Measurements from ENCODE around the gene SLC38A3. TPM values are rescaled to one million over a fixed set of nuclear protein-coding genes. Genes with fewer than 3 reads are reported as not detected.
A peak's percentile ranks its signal among the peaks of the same experiment; 100 is the strongest.

The SLC38A3 gene
- total RNA-seq, 1 experiment from 2014 or later = 6.0 TPM

DNA sequence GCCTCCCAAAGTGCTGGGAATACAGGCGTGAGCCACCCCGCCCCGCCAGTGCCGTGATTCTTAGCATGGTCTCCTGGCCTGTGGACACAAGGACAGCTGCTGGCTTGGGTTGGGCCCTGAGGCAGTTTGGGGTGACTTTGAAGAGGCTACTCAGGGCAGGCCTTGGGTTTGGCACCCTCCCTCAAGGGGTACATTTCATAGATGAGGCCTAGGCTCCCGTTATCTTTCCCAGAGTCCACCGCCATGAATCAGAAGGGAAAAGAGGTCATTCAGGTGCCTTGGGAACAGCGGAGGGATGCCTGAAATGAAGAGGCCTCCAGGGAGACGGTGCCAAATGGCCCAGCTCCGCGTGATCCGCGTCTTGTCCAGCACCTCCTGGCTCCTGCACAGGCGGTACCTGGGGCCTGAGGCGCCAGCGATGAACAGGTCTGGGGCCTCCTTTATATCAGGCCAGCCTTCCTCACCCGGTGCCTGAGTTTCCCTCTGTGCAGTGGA, 40.2 kb downstream of the SLC38A3 start:
- H3K36me3 ChIP-seq (ENCODE audit: control insufficient read depth, insufficient read depth, low read length) = no peaks in the 10 kb centered on the region
- no TSS peak for BruUV-seq (replicated peaks)
- H3K27ac ChIP-seq (ENCODE audit: low read length) = peak overlapping the region; percentile 88
- no peaks in the 10 kb centered on the region for H3K27me3 ChIP-seq (ENCODE audit: control insufficient read depth, insufficient read depth, low read length)
- intact Hi-C loops (cut with micrococcal nuclease; ENCODE audit: unreplicated experiment) = no loop called here
- in situ Hi-C loops (cut with HindIII; ENCODE audit: low pct_unique_long_range_greater_than_20kb, low sequenced_read_pairs) = no loop called here
- ATAC-seq (peak; percentile 45), DNase-seq (ENCODE audit: low read depth, low spot score) (no peak)
- ChIA-PET CTCF (interaction anchor here (0.7 kb wide), 1 partner anchor 125 kb away, joined by 3 read pairs; no protein-coding TSS in a partner anchor), POLR2A (interaction anchor here (0.7 kb wide), 1 partner anchor 26 kb away, joined by 5 read pairs; no protein-coding TSS in a partner anchor)
- H3K4me3 ChIP-seq (ENCODE audit: low read depth in 2 of 2, low read length in 2 of 2) = peak overlapping the region in 1 of 2 experiments; percentile 52; a peak in 2 of 4 replicates
- H3K4me1 ChIP-seq (ENCODE audit: control insufficient read depth, insufficient read depth, low read length) = peaks cover 53% of the 10 kb centered on the region
- H3K9me3 ChIP-seq (ENCODE audit: control insufficient read depth, insufficient read depth, low read depth, low read length) = no peaks in the 10 kb centered on the region
- TF ChIP-seq POLR2AphosphoS5 (IDR thresholded peaks at IDR 0.05; ENCODE audit: low read depth, low read length) = no peak
- TF ChIP-seq, protein P1, sequence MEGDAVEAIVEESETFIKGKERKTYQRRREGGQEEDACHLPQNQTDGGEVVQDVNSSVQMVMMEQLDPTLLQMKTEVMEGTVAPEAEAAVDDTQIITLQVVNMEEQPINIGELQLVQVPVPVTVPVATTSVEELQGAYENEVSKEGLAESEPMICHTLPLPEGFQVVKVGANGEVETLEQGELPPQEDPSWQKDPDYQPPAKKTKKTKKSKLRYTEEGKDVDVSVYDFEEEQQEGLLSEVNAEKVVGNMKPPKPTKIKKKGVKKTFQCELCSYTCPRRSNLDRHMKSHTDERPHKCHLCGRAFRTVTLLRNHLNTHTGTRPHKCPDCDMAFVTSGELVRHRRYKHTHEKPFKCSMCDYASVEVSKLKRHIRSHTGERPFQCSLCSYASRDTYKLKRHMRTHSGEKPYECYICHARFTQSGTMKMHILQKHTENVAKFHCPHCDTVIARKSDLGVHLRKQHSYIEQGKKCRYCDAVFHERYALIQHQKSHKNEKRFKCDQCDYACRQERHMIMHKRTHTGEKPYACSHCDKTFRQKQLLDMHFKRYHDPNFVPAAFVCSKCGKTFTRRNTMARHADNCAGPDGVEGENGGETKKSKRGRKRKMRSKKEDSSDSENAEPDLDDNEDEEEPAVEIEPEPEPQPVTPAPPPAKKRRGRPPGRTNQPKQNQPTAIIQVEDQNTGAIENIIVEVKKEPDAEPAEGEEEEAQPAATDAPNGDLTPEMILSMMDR (IDR thresholded peaks at IDR 0.05) = no peak
- no peak for TF ChIP-seq TCF7L2 (IDR thresholded peaks at IDR 0.05; ENCODE audit: low read depth, low read length)
- TF ChIP-seq SIN3A (IDR thresholded peaks at IDR 0.05; ENCODE audit: borderline replicate concordance, insufficient read depth, low read depth, low read length) = no peak
- TF ChIP-seq, protein P2, sequence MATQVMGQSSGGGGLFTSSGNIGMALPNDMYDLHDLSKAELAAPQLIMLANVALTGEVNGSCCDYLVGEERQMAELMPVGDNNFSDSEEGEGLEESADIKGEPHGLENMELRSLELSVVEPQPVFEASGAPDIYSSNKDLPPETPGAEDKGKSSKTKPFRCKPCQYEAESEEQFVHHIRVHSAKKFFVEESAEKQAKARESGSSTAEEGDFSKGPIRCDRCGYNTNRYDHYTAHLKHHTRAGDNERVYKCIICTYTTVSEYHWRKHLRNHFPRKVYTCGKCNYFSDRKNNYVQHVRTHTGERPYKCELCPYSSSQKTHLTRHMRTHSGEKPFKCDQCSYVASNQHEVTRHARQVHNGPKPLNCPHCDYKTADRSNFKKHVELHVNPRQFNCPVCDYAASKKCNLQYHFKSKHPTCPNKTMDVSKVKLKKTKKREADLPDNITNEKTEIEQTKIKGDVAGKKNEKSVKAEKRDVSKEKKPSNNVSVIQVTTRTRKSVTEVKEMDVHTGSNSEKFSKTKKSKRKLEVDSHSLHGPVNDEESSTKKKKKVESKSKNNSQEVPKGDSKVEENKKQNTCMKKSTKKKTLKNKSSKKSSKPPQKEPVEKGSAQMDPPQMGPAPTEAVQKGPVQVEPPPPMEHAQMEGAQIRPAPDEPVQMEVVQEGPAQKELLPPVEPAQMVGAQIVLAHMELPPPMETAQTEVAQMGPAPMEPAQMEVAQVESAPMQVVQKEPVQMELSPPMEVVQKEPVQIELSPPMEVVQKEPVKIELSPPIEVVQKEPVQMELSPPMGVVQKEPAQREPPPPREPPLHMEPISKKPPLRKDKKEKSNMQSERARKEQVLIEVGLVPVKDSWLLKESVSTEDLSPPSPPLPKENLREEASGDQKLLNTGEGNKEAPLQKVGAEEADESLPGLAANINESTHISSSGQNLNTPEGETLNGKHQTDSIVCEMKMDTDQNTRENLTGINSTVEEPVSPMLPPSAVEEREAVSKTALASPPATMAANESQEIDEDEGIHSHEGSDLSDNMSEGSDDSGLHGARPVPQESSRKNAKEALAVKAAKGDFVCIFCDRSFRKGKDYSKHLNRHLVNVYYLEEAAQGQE (IDR thresholded peaks at IDR 0.05; ENCODE audit: insufficient read depth in 1 of 2, low read depth in 2 of 2, low read length in 1 of 2) = no peak

DNA sequence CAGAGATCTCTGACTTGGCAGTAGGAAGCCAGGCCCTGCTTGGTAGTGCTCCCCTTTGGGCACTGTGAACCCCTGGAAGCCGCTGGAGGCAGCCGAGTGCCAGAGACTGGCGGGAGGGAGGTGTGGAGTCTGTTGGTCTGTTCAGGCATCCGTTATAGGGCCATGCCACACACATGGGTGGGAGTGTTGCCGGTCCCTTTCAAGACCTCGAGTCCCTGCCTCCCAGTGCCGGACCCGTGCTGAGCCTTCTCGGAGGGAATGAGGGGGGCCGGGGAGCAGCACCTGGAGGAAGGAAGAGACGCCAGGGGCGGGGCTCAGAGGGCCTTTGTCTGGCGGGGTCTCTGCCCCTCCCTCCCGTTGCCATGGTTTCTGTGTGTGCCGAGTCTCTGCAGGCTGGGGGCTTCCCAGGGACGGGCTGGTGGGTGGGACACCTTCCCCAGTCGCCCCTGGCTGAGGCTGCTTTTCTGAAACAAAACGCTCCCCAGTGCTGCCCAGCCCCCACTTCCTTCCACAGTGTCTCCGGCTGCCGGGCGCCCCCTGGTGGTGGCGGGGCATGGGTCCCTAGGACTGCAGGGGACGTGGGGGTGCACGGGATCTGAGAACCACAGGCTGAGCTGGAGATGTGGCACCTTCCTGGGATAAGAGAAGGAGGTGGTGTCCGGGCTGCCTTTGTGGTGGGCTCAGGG, 40.9 kb downstream of the SLC38A3 start:
- peak; percentile 90 for ATAC-seq
- H3K4me3 ChIP-seq (ENCODE audit: low read depth in 2 of 2, low read length in 2 of 2) = peak overlapping the region; percentile 27 to 52
- in situ Hi-C loops (cut with HindIII; ENCODE audit: low pct_unique_long_range_greater_than_20kb, low sequenced_read_pairs) (no loop called here), intact Hi-C loops (cut with micrococcal nuclease; ENCODE audit: unreplicated experiment) (no loop called here)
- BruUV-seq (replicated peaks) = no TSS peak
- no peaks in the 10 kb centered on the region for H3K36me3 ChIP-seq (ENCODE audit: control insufficient read depth, insufficient read depth, low read length)
- TF ChIP-seq TCF7L2 (IDR thresholded peaks at IDR 0.05; ENCODE audit: low read depth, low read length) (peak; percentile 65; the same call in 1 of the 2 replicates), SIN3A (IDR thresholded peaks at IDR 0.05; ENCODE audit: borderline replicate concordance, insufficient read depth, low read depth, low read length) (no peak), POLR2AphosphoS5 (IDR thresholded peaks at IDR 0.05; ENCODE audit: low read depth, low read length) (no peak)
- TF ChIP-seq, protein P2 (IDR thresholded peaks at IDR 0.05; ENCODE audit: insufficient read depth in 1 of 2, low read depth in 2 of 2, low read length in 1 of 2) = no peak
- TF ChIP-seq, protein P1 (IDR thresholded peaks at IDR 0.05) = peak; percentile 97
- DNase-seq (ENCODE audit: low read depth, low spot score) = no peak
- no peaks in the 10 kb centered on the region for H3K9me3 ChIP-seq (ENCODE audit: control insufficient read depth, insufficient read depth, low read depth, low read length)
- CTCF ChIA-PET = interaction anchor here (0.8 to 1.3 kb wide), 2 partner anchors 10 to 51 kb away, joined by 5 to 6 read pairs; partner anchors contain the start of gene GNAI2
- H3K4me1 ChIP-seq (ENCODE audit: control insufficient read depth, insufficient read depth, low read length) = peaks cover 53% of the 10 kb centered on the region
- POLR2A ChIA-PET = no interaction called here
- H3K27me3 ChIP-seq (ENCODE audit: control insufficient read depth, insufficient read depth, low read length) = no peaks in the 10 kb centered on the region
- H3K27ac ChIP-seq (ENCODE audit: low read length) = peak overlapping the region; percentile 88

Measured in Panc1 (cell line).